Colonic mucosa (tissue), 4 donors: ENCODE measurements around the gene AUTS2. TPM values are rescaled to one million over a fixed set of nuclear protein-coding genes. Genes with fewer than 3 reads are reported as not detected.
"Not testable (repeated sequence)": the region's sequence is repeated elsewhere in the genome, so short reads cannot be mapped to it uniquely, and the experiment has no call there.

Source experiments
- DNase-seq: peaks from one replicate; pipeline ENCODE4 v3.0.0-alpha.2; 2020
- H3K27ac ChIP-seq: fragments of 200-600 bp; one replicate; pipeline ENCODE4 v1.8.0; 2021
- H3K27me3 ChIP-seq: fragments of 200-600 bp; one replicate; pipeline ENCODE4 v1.8.0; 2021
- H3K36me3 ChIP-seq: fragments of 200-600 bp; one replicate; pipeline ENCODE4 v1.8.0; 2021
- H3K4me1 ChIP-seq: fragments of 200-600 bp; one replicate; pipeline ENCODE4 v1.8.0; 2021; ENCODE audit warnings: mild to moderate bottlenecking
- H3K4me3 ChIP-seq: fragments of 200-600 bp; one replicate; pipeline ENCODE4 v1.8.0; 2021
- H3K9ac ChIP-seq, 2 donors: one replicate each; pipeline ENCODE4 v1.7.0; 2013; ENCODE audit warnings: control low read depth in 2 of 2, low read depth in 2 of 2, low read length in 2 of 2
- H3K9me3 ChIP-seq: fragments of 200-600 bp; one replicate; pipeline ENCODE4 v1.8.0; 2021
- CTCF ChIP-seq: fragments of 200-600 bp; IDR thresholded peaks from one replicate; pipeline ENCODE4 v1.8.0; 2022; ENCODE audit warnings: antibody characterized with exemption, mild to moderate bottlenecking
- intact Hi-C: fragments of 100-400 bp; cut with DNase I; formaldehyde crosslinking; loops from one replicate; pipeline ENCODE4 v1.14.1; 2022
- total RNA-seq, 2 donors: library from RNA; stranded (reverse); fragmentation: NEBNext Ultra II Directional in 1 of 2; extraction: Animal tissue kit (Norgen Biotek cat#: 25700) in 1 of 2; gene quantifications; one replicate each; pipeline ENCODE4 v1.2.1, GENCODE V29; 2021
- donor health status: healthy.
- donor health status: DM: no; HTN: no; CAD: no.
- donor health status: DM: no; HTN: no; CAD: no.

The AUTS2 gene
- total RNA-seq, 2 donors from 2014 or later, result 39.8 to 42.3 TPM

DNA sequence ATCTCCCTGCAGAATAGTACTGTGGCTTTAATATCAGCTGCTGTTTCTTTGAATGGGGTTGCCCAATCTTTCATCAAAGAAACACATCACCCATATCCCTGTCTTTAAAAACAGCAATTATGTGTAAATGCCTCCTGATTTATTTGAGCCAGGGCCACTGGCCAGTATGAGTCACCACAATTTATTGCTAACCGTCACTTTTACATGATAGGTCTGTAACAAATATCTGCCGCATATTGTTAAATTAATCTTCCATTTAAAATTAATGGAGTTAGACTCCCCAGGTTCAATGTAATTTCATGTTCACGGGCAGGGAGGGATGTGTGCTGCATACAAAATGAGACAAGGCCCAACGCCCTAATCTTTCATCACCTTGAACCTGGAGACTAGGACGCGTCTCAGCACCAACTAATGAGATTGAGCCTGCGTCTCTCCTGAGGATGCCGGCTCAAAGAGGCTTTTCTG is 673.4 kb downstream of the AUTS2 start:
- Histone ChIP-seq H3K27ac (no peak overlapping the region), H3K4me3 (no peak overlapping the region), H3K9me3 (no peaks in the 10 kb centered on the region), H3K9ac (no peak overlapping the region), H3K4me1 (no peaks in the 10 kb centered on the region), H3K27me3 (no peaks in the 10 kb centered on the region), H3K36me3 (no peaks in the 10 kb centered on the region)
- intact Hi-C loops, result no loop called here
- DNase-seq, result no peak
- no peak for TF ChIP-seq CTCF

GRCh38 chr7:70275570-70275969 is 677.3 kb downstream of the AUTS2 start:
- H3K9ac ChIP-seq, intact Hi-C loops, H3K27ac ChIP-seq, H3K4me3 ChIP-seq, H3K4me1 ChIP-seq, DNase-seq, H3K36me3 ChIP-seq, H3K27me3 ChIP-seq, H3K9me3 ChIP-seq: not testable (repeated sequence)

DNA sequence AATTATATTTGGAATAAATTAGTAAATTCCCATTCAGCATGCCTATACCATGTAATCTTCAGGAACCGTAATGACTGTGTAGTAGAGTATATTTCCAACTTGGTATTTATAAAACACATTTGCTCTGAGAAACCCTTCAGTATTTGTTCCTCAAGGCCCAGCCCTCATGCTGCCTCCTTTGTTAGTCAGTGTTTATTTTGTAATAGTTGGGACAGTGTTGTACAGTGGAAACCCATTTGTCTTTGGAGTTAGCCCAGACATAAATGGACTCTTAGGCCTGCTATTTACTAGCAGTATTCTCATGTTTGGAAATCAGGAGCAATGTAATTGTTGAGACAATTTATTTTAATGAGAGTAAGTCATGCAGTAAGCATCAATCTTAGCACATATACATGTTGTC is 686.9 kb downstream of the AUTS2 start:
- no peak for DNase-seq
- Histone ChIP-seq H3K4me3 (no peak overlapping the region), H3K27ac (no peak overlapping the region), H3K27me3 (no peaks in the 10 kb centered on the region), H3K4me1 (no peaks in the 10 kb centered on the region), H3K9me3 (no peaks in the 10 kb centered on the region), H3K9ac (no peak overlapping the region), H3K36me3 (no peaks in the 10 kb centered on the region)
- intact Hi-C loops, result no loop called here
- no peak for TF ChIP-seq CTCF

- no peak overlapping the region for H3K27ac ChIP-seq
- H3K36me3 ChIP-seq, result no peaks in the 10 kb centered on the region
- H3K27me3 ChIP-seq, result no peaks in the 10 kb centered on the region
- intact Hi-C loops, result no loop called here
- no peak for TF ChIP-seq CTCF
- H3K4me1 ChIP-seq, result no peaks in the 10 kb centered on the region
- no peaks in the 10 kb centered on the region for H3K9me3 ChIP-seq
- H3K4me3 ChIP-seq, result no peak overlapping the region
- DNase-seq, result no peak
- no peak overlapping the region for H3K9ac ChIP-seq
These were observed 687.6 kb downstream of the AUTS2 start for GRCh38 chr7:70285854-70286253.

DNA sequence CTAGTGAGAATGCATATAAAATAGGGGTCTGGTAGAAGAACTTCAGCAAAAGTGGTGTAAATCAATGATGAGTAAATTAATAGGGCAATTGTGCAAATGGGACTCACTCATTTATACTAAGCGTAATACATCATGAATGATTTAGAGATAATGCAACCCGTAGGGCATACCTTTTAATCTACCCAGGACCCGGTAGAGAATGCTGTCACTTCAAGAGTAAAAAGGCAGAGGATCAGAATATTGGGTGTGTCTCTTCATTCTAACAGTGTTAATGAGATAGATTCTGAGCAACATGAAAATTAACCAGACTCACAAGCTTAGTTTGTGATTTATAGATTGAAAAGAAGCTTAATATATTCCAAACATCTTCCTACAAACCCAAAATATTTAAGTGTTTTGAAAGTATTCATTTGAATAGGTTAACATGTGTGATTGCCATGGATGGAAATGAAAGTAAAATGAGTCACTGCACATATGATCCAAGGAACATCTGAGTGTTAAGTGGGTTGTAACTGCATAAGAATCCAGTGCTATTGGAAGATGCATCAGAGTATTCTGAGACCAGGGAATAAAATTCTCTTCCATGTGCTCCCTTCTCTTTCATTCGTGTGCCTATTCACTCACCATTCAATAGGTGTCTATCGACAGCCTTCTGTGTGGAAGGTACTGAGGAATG is 690.6 kb downstream of the AUTS2 start:
- Histone ChIP-seq H3K36me3 (no peaks in the 10 kb centered on the region), H3K4me1 (no peaks in the 10 kb centered on the region)
- no peak for TF ChIP-seq CTCF

DNA sequence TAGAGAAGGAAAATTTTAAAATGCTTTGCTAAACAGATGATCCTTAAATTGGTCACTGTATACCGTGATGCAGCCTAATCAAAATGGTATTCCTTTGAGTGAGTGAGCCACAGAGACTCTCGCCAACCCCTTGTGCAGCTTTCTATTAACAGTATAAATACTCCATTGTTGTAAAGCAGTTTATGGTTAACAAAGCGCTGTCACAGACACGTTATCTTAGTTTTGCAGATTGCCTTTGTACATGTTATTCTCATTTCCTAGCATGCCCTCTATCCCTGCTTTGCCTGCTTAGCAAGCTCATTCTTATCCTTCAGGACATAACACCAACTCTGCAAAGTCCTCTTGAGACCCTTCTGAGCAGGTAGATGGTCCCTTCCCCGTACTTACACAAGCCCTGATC is 694.4 kb downstream of the AUTS2 start:
- no peak overlapping the region for H3K27ac ChIP-seq
- intact Hi-C loops, result no loop called here
- H3K9ac ChIP-seq, result no peak overlapping the region
- H3K36me3 ChIP-seq, result no peaks in the 10 kb centered on the region
- no peaks in the 10 kb centered on the region for H3K27me3 ChIP-seq
- H3K4me3 ChIP-seq, result no peak overlapping the region
- H3K4me1 ChIP-seq, result no peaks in the 10 kb centered on the region
- H3K9me3 ChIP-seq, result no peaks in the 10 kb centered on the region
- DNase-seq, result no peak
- no peak for TF ChIP-seq CTCF

More for the DNA sequence above, 690.6 kb downstream of the AUTS2 start:
- Histone ChIP-seq H3K9ac (no peak overlapping the region), H3K9me3 (no peaks in the 10 kb centered on the region), H3K4me3 (no peak overlapping the region), H3K27ac (no peak overlapping the region), H3K27me3 (no peaks in the 10 kb centered on the region)
- no peak for DNase-seq
- intact Hi-C loops, result no loop called here
